Right lobe of liver (tissue), 4 donors: Measurements from ENCODE around the gene AQP12A.

Experiments used
- POLR2A ChIP-seq: fragments of 450-650 bp; IDR thresholded peaks from one replicate; pipeline ENCODE4 v1.6.1; 2017; ENCODE audit warnings: antibody characterized with exemption, mild to moderate bottlenecking
- TF ChIP-seq, protein P1 (sequence below), 4 donors: fragments of 200-600 bp in 3 of 4; fragments of 450-650 bp in 1 of 4; IDR thresholded peaks; one replicate each; pipeline versions ENCODE4 v1.5.1 to v1.8.0; 2016 to 2022; ENCODE audit warnings: antibody characterized with exemption in 4 of 4, mild to moderate bottlenecking in 2 of 4
- donor health status: DM: no; HTN: no; CAD: no.
- donor health status: DM: no; HTN: no; CAD: no.
- donor health status: DM: no; HTN: yes; CAD: no.

DNA sequence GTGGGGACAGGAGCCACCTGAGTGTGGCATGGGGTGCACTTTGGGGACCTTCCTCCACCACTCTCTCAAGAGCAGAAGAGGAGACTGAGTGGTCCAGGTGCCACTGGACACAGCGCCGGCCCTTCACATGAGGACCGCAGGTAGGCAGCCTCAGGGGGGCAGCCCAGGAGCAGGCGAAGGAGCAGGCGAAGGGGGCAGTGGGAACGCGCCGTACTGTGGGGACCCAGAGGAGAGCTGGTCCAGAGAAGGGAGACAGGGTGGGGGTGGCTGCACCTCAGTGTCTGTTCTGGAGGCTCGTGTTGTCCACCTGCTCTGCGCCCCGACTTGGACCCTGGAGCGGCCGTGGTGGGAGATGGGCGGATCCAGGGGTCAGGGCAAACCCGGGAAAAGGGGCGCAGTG, 55.0 kb downstream of the AQP12A start:
- TF ChIP-seq, protein P1, sequence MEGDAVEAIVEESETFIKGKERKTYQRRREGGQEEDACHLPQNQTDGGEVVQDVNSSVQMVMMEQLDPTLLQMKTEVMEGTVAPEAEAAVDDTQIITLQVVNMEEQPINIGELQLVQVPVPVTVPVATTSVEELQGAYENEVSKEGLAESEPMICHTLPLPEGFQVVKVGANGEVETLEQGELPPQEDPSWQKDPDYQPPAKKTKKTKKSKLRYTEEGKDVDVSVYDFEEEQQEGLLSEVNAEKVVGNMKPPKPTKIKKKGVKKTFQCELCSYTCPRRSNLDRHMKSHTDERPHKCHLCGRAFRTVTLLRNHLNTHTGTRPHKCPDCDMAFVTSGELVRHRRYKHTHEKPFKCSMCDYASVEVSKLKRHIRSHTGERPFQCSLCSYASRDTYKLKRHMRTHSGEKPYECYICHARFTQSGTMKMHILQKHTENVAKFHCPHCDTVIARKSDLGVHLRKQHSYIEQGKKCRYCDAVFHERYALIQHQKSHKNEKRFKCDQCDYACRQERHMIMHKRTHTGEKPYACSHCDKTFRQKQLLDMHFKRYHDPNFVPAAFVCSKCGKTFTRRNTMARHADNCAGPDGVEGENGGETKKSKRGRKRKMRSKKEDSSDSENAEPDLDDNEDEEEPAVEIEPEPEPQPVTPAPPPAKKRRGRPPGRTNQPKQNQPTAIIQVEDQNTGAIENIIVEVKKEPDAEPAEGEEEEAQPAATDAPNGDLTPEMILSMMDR (IDR thresholded peaks at IDR 0.05): no peak
- TF ChIP-seq POLR2A: no peak
